ENCODE results near the gene CDK14. TPM values are rescaled to one million over a fixed set of nuclear protein-coding genes. Genes with fewer than 3 reads are reported as not detected.

CDK14 gene
- total RNA-seq, 1 donor from 2014 or later: 77.9 TPM

Other genes starting within 250 kb of the CDK14 start
- gene GTPBP10, start 249.6 kb upstream of the CDK14 start, total RNA-seq: 24.1 TPM
- gene CLDN12, start 192.9 kb upstream of the CDK14 start, total RNA-seq: 45.2 TPM
- gene PTTG1IP2, start 126.7 kb upstream of the CDK14 start, total RNA-seq: not detected